ENCODE measurements around the gene AP4E1.
"Not testable (repeated sequence)": the region's sequence is repeated elsewhere in the genome, so short reads cannot be mapped to it uniquely, and the experiment has no call there.

Gene AP4E1

GRCh38 chr15:50908209-50909009 is at the start of gene AP4E1:
AP4E1 (plus strand) TSS chr15:50908683; CDS start chr15:50908779, 96 bp downstream.
- DNase-seq: peak; percentile 84 to 94 (median 87)

DNA sequence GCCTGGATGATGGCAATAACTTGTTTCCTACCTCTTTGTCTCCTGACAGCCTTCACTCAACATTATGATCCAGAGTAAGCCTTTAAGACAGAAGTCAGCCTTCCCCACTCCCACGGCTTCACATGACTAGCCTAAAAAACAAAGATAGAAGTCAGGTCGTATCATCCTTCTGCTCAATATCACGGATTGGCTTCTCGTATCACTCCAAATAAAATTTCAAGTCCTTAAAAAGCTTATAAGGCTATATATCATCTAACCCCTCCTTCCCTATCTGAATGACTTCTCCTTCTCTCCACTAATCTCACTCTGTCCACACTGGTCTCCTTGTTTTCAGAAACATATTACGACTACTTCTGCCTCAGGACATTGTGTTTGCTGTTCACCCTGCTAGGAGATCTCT is 47.7 kb upstream of the AP4E1 start:
- DNase-seq: no peak

- DNase-seq: no peak
Observed at GRCh38 chr15:50862553-50862952, 45.9 kb upstream of the AP4E1 start.

GRCh38 chr15:50864873-50865272 is 43.6 kb upstream of the AP4E1 start:
- DNase-seq: no peak

DNA sequence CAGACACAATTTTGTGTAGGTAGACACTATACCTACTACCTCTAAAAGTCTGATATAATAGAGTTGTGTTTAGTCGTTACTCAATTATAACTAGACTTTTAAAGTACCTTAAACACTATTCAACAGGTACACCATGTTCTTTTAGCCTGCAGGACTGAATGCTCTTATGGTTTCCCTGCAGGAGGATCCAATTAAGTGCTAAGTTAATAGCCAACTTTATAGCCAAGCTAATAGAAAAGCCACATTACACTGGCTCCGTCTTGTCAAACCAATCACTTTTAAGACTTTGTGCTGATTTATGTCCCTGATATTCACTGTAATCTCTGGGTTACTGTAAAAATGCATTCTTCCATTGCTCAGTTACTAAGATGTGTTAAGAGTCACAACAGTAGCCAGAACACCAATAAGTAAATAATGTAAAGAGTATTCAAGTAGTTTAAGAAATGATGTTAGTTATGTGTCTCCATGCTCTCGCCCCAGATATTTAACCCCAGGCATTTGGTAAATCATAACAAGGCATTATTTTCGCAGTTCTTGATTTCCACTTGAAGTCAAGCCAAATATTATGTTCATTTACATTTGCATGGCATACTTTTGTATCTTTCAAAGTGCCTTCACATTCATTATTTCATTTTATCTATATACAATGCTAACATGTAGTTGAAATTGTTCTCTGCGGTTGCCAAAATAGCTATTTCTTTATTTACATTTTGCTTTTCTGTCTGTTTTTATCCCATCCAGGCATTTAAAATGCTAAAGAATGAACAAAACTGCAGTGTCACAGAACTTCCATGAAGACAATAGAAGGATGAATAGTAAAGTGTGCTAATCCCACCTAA is 42.7 kb upstream of the AP4E1 start:
- no peak for DNase-seq

DNA sequence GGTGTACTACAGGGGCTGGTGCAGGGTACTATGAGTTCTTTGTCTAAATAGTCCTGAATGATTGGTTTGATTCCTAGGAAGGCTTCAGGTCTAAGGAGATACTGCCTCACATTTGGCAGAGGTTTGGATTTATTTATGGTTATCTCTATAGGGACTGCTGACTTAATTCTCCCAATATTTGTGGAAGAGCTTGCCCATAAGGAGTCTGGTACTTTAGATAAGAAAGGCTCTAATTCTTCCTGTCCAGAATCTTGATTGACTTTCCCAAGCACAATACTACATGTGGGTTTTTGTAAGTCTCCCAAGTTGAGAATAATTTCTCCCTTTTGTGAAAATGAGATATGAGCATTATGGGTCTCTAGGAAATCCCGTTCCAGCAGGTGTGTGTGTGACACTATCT is 36.7 kb upstream of the AP4E1 start:
- DNase-seq: no peak

GRCh38 chr15:50872832-50873426 is 35.6 kb upstream of the AP4E1 start:
- no peak for DNase-seq

GRCh38 chr15:50873935-50874361 is 34.5 kb upstream of the AP4E1 start:
- no peak for DNase-seq

DNA sequence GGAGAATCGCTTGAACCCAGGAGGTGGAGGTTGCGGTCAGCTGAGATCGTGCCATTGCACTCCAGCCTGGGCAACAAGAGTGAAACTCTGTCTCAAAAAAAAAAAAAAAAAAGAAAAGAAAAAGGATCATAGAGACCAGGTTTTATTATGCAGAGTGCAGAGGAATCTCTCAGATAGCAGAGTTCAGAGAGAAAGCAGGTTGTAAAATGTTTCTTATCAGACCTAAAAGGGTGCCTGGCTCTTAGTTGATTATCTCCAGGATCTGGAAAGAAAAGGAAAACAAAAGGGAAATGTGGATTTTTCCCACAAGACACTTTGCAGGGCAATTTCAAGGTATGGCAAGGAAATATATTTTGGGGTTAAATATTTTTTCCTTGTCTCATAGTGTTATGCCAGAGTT is 33.2 kb upstream of the AP4E1 start:
- DNase-seq: not testable (repeated sequence)

GRCh38 chr15:50876260-50876988 is 32.1 kb upstream of the AP4E1 start:
- DNase-seq: no peak

DNA sequence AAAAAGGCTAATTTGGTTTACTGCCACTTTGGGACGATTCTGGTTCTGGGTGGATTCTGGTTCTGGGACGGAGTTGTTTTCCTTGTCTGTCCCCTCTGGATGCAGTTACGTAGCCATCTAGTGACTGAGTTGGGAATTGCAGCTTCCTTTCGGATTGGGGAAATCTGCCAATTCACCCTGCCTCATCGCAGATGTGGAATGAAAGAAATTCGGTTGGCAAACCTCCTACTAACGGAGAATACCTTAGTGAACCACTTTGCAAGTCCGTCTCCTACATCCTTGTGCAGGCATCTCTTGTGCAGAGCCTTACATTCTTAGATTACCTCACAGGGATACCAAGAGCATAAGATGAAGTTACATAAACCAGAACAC is 31.5 kb upstream of the AP4E1 start:
- peak; percentile 10 to 49 (median 20) for DNase-seq

DNA sequence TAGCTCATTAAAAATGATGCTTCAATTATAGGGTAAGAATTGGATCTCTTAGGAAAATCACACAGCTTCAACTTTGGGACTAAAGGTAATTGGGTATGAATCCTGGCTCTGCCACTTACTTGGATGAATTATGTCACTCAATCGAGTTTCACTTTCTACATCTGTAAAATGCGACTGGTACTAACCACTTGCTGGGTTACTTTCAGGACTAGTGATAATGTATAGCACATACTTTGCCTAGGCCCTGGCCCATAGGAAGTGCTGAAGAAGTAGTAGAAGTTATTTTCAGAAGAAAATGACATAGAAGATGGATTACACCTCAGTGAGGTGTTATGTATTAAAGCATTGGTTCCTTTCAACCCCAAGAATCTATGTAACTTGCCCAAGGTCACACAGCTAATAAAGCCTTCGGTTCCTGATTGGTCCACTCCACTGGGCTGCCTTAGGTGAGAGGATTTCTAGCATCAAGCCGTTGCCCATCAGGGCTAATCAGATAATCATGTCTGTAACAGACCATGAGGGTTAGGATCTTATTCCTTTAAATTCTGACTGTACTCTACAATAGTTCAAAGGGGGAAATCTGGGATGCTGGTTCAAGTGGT is 29.4 kb upstream of the AP4E1 start:
- DNase-seq: no peak

GRCh38 chr15:50880206-50880605 is 28.3 kb upstream of the AP4E1 start:
- DNase-seq: no peak

DNA sequence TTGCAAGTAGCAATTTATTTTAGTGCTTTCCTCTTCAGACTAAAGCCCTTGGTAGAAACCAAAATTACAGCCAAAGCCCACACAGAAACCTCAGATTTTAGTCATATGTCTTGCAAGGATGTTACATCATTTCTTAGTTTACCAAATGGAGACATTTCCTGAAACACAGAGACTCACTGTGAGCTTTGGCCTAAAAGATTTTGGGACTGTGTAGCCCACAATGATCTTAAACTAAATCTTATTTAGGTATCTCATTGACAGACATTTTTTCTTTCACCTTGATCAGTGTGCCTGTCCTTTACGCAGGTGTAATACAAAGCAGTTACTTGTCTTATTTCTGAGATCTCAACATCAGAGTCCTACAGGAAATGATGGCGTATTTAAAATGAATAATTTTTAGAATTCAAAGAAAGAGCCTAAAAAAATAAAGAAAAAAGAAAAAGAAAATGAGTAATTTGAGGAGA is 27.8 kb upstream of the AP4E1 start:
- no peak for DNase-seq

DNA sequence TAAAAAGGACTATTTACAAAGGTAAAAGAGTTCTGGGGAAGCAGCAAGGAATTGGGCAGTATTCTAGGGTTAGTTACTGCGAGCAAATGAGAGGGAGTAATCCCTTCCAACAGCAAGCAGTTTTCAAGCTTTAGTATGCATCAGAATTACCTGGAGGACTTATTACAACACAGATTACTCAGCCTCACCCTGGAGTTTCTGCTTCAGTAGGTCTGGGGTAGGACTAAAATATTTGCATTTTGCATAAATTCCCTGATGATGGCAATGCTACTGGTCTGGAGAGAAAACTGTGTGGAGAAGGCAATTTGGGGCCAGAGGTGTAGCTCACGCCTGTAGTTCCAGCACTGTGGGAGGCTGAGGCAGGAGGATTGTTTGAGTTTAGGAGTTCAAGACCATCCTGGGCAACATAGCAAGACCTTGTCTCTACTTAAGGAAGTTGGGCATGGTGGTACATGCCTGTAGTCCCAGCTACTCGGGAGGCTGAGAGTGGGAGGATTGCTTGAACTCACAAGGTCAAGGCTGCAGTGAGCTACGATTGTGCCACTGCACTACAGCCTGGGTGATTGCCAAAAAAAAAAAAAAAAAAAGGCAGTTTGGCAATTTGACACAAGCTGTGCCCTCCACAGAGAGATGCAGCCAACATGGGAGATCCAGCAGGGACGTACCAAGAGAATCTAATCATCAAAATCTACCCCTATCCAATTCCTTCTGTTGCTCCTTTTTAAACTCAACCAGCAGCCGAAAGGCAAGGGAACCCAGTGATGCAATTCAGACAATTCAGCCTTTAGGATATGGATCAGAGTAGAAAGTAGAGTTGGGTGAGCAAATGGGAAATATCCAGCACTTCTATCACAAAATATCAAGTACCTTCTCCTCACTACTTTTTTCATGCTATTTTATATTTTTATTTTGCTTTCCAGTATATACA is 27.1 kb upstream of the AP4E1 start:
- DNase-seq: no peak

DNA sequence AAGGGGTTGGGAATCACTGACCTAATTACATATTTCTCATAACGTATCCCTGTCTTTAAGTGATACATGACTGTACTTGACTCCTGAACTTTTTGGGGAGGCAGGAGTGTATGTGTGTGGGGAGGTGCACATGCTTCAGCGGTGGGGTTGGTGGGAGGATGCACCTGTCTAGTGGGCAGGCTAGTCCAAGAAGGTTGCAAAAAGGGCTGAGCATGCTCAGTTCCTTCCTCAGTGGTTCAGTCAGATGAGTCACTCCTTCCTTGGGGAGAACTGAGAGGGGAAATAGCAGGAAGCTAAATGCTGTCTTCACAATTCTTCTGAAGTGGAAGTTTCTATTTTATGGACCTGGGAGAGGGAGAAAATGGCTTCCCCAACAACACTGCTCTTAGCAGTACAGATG is 24.6 kb upstream of the AP4E1 start:
- DNase-seq: no peak

DNA sequence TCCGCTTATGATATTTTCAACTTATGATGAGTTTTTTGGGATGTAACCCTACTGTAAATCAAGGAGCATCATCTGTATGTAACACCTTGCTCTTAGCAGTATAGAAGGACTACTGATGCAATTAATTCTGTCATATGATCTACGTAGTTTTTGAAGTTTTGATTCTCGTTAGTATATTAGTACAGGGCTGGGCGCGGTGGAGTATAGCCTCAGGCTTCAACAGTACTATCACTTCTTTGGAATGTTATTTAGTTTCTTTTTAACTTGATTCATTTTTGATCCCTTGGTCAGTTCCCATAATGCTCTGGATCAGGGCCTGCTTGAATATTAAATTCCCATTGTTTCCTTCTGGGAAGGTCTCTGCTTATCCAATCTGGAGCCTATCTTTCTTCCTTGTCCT is 23.9 kb upstream of the AP4E1 start:
- DNase-seq: no peak

DNA sequence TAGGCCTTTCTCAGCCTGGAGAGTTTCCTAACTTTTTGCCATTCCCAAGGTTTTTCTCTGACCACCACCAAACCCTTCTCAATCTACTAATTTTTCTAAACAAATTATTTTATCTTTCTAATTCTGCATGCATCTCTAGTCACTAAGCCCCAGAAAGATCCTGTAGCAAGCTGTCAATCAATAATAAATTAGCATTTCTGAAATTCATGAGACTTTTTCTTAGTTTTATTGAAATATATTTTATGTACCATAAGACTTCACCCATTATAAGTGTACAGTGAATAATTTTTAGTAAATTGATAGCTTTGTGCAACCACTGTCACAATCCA is 22.4 kb upstream of the AP4E1 start:
- DNase-seq: no peak

GRCh38 chr15:50886611-50887345 is 21.7 kb upstream of the AP4E1 start:
- no peak for DNase-seq

- DNase-seq: no peak
Observed at GRCh38 chr15:50888054-50888453, 20.4 kb upstream of the AP4E1 start.

DNA sequence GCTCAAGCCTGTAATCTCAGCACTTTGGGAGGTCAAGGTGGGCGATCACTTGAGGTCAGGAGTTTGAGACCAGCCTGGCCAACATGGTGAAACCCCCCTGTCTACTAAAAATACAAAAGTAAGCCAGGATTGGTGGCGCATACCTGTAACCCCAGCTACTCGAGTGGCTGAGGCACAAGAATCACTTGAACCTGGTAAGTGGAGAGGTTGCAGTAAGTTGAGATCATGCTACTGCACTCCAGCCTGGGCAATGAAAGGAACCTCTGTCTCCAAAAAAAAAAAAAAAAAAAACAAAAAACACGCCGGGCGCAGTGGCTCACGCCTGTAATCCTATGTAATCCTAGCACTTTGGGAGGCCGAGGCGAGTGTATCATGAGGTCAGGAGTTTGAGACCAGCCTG is 18.9 kb upstream of the AP4E1 start:
- no peak for DNase-seq

All from activated CD4-positive, CD25-positive, alpha-beta regulatory T cell (primary cell).